Transverse colon (tissue), 4 donors: Measurements from ENCODE around the gene PDE7B.

Source experiments
- CTCF ChIP-seq, 5 experiments: fragments of 200-600 bp in 3 of 5; fragments of 450-650 bp in 2 of 5; sonication (generic) in 3 of 5; IDR thresholded peaks; 1 replicate in 2 of 5; 2 replicates in 3 of 5; pipeline ENCODE4 v1.5.1; 2016 to 2017; ENCODE audit warnings: antibody characterized with exemption in 5 of 5, inconsistent platforms in 3 of 5, mild to moderate bottlenecking in 2 of 5, moderate library complexity in 1 of 5
- EP300 ChIP-seq: sonication (generic); formaldehyde crosslinking; IDR thresholded peaks from one replicate; pipeline ENCODE4 v1.6.1; 2017; ENCODE audit warnings: antibody characterized with exemption, low read depth
- POLR2A ChIP-seq: fragments of 450-650 bp; IDR thresholded peaks from one replicate; pipeline ENCODE4 v1.6.1; 2016; ENCODE audit warnings: antibody characterized with exemption, mild to moderate bottlenecking, moderate library complexity
- POLR2AphosphoS5 ChIP-seq, 3 donors: sonication (generic); formaldehyde crosslinking; IDR thresholded peaks; one replicate each; pipeline ENCODE4 v1.6.1; 2016; ENCODE audit warnings: antibody characterized with exemption in 3 of 3

- TF ChIP-seq CTCF (IDR thresholded peaks at IDR 0.05) (no peak), EP300 (no peak), POLR2A (no peak), POLR2AphosphoS5 (IDR thresholded peaks at IDR 0.05) (no peak)
Measured at GRCh38 chr6:136158971-136159370, 307.5 kb downstream of the PDE7B start.
